ENCODE measurements around the gene C9orf40.

Gene C9orf40

GRCh38 chr9:74940600-74940999 lies 12.1 kb downstream of the C9orf40 start:
- peak; percentile 7 for DNase-seq (ENCODE audit: low read depth)

GRCh38 chr9:74935008-74935407 lies 17.7 kb downstream of the C9orf40 start:
- DNase-seq (ENCODE audit: low read depth) = peak; percentile 41

GRCh38 chr9:74921737-74922136 lies 31.0 kb downstream of the C9orf40 start:
- no peak for DNase-seq (ENCODE audit: low read depth)

- no peak for DNase-seq (ENCODE audit: low read depth)
Observed at GRCh38 chr9:74920944-74921626, 31.6 kb downstream of the C9orf40 start.

GRCh38 chr9:74910036-74910435 lies 42.7 kb downstream of the C9orf40 start:
- no peak for DNase-seq (ENCODE audit: low read depth)

- DNase-seq (ENCODE audit: low read depth) = no peak
Observed at GRCh38 chr9:74908665-74909064, 44.0 kb downstream of the C9orf40 start.

- DNase-seq (ENCODE audit: low read depth) = no peak
Observed at GRCh38 chr9:74907085-74907484, 45.6 kb downstream of the C9orf40 start.

- DNase-seq (ENCODE audit: low read depth) = no peak
Observed at GRCh38 chr9:74901001-74901400, 51.7 kb downstream of the C9orf40 start.
